Keratinocyte (primary cell): ENCODE measurements around the gene ANKRD37. TPM values are rescaled to one million over a fixed set of nuclear protein-coding genes. Genes with fewer than 3 reads are reported as not detected.

Experiments used
- DNase-seq: peaks from one replicate; pipeline ENCODE4 v3.0.0-alpha.2; 2011; ENCODE audit warnings: low read depth, missing footprints, low spot score
- FAIRE-seq: peaks from 2 replicates; lab custom pipeline; 2011; peaks lifted over from hg19 to GRCh38; lab: Jason Lieb, UNC
- H2AFZ ChIP-seq: 2 replicates; pipeline ENCODE4 v1.6.0; 2012; ENCODE audit warnings: low read length, control low read depth, inconsistent platforms; ENCODE audit not compliant: control insufficient read depth
- H3K27ac ChIP-seq: 2 replicates; pipeline ENCODE4 v1.5.1; 2011; ENCODE audit warnings: low read length; ENCODE audit not compliant: control insufficient read depth, insufficient read depth
- H3K27me3 ChIP-seq: 3 replicates; pipeline ENCODE4 v1.6.0; 2011; ENCODE audit warnings: low read length; ENCODE audit not compliant: control insufficient read depth, insufficient read depth; ENCODE audit errors: extremely low read depth
- H3K36me3 ChIP-seq, 2 experiments: 2 replicates in 1 of 2; 3 replicates in 1 of 2; pipeline ENCODE4 v1.5.1; 2011; ENCODE audit warnings: low read length in 2 of 2, mild to moderate bottlenecking in 1 of 2; ENCODE audit not compliant: control insufficient read depth in 2 of 2, insufficient read depth in 2 of 2; ENCODE audit errors: extremely low read depth in 1 of 2
- H3K4me1 ChIP-seq: 3 replicates; pipeline ENCODE4 v1.5.1; 2011; ENCODE audit warnings: low read length; ENCODE audit not compliant: control insufficient read depth, insufficient read depth; ENCODE audit errors: extremely low read depth
- H3K4me2 ChIP-seq: 3 replicates; pipeline ENCODE4 v1.6.0; 2011; ENCODE audit warnings: low read depth, low read length; ENCODE audit not compliant: control insufficient read depth, insufficient read depth; ENCODE audit errors: extremely low read depth
- H3K4me3 ChIP-seq, 3 experiments: fragments of 200-600 bp in 1 of 3; sonication (generic) in 1 of 3; 2 replicates in 2 of 3; 3 replicates in 1 of 3; pipeline ENCODE4 v1.5.1; 2011 to 2016; ENCODE audit warnings: low read length in 3 of 3, mild to moderate bottlenecking in 3 of 3, control low read depth in 2 of 3, inconsistent platforms in 1 of 3, low read depth in 1 of 3, mixed read lengths in 1 of 3, mixed run types in 1 of 3, moderate library complexity in 1 of 3; ENCODE audit not compliant: control insufficient read depth in 2 of 3, insufficient read depth in 2 of 3; ENCODE audit errors: extremely low read depth in 1 of 3
- H3K79me2 ChIP-seq: 2 replicates; pipeline ENCODE4 v1.6.0; 2012; ENCODE audit warnings: low read length; ENCODE audit not compliant: control insufficient read depth, insufficient read depth
- H3K9ac ChIP-seq: 3 replicates; pipeline ENCODE4 v1.6.0; 2011; ENCODE audit warnings: low read length; ENCODE audit not compliant: control insufficient read depth, insufficient read depth; ENCODE audit errors: extremely low read depth
- H3K9me1 ChIP-seq: 3 replicates; pipeline ENCODE4 v1.6.0; 2011; ENCODE audit warnings: low read length; ENCODE audit not compliant: control insufficient read depth, insufficient read depth; ENCODE audit errors: extremely low read depth
- H3K9me3 ChIP-seq: 2 replicates; pipeline ENCODE4 v1.5.1; 2012; ENCODE audit warnings: low read depth, low read length; ENCODE audit not compliant: control insufficient read depth
- H4K20me1 ChIP-seq: 3 replicates; pipeline ENCODE4 v1.6.0; 2011; ENCODE audit warnings: low read length; ENCODE audit not compliant: control insufficient read depth, insufficient read depth; ENCODE audit errors: extremely low read depth
- CTCF ChIP-seq, 3 experiments: IDR thresholded peaks in 1 of 3; conservative IDR thresholded peaks in 1 of 3; optimal IDR thresholded peaks in 1 of 3; 2 replicates in 2 of 3; 3 replicates in 1 of 3; pipeline versions ENCODE3 to v1.5.1; 2011; ENCODE audit warnings: low read length in 3 of 3, mild to moderate bottlenecking in 3 of 3, moderate library complexity in 2 of 3, control low read depth in 1 of 3, inconsistent platforms in 1 of 3; ENCODE audit not compliant: insufficient read depth in 2 of 3; ENCODE audit errors: extremely low read depth in 1 of 3
- EZH2 ChIP-seq: IDR thresholded peaks from one replicate; pipeline ENCODE4 v1.6.1; 2012; ENCODE audit warnings: inconsistent platforms, mild to moderate bottlenecking, low read length, moderate library complexity
- dilution Hi-C: fragments of 300-500 bp; cut with MboI; formaldehyde crosslinking; loops from one replicate; pipeline ENCODE4 v1.7.0; 2020; ENCODE audit warnings: low sequenced_read_pairs; ENCODE audit not compliant: extremely low pct_ligation_motif_present
- polyA plus RNA-seq, 5 experiments: library from polyadenylated mRNA; depleted of rRNA in 3 of 5; stranded (reverse) in 3 of 5; stranded (forward) in 1 of 5; unstranded in 1 of 5; fragments of >200 nt; gene quantifications; 1 replicate in 1 of 5; 2 replicates in 3 of 5; 3 replicates in 1 of 5; pipeline versions ENCODE4 v1.2.1 to v1.2.3, GENCODE V29; 2011 to 2012; ENCODE audit warnings: missing spikeins in 2 of 5, low read depth in 1 of 5, low replicate concordance in 1 of 5

The ANKRD37 gene
- polyA plus RNA-seq, 1 donor (not counting 4 experiments of a cell fraction or from before 2014, with no cell fraction given) = 8.0 TPM

GRCh38 chr4:185437809-185438208 is 41.2 kb downstream of the ANKRD37 start:
- H3K36me3 ChIP-seq = no peaks in the 10 kb centered on the region
- no peak for TF ChIP-seq EZH2
- TF ChIP-seq CTCF (optimal IDR thresholded peaks at IDR 0.05 in 1 of 3, IDR thresholded peaks at IDR 0.05 in 1 of 3, conservative IDR thresholded peaks at IDR 0.05 in 1 of 3; ENCODE audit: extremely low read depth in 1 of 3, insufficient read depth in 2 of 3, low read length in 3 of 3) = no peak
- no peaks in the 10 kb centered on the region for H4K20me1 ChIP-seq
- H2AFZ ChIP-seq = no peak overlapping the region
- H3K9me1 ChIP-seq = no peaks in the 10 kb centered on the region
- H3K4me3 ChIP-seq = no peak overlapping the region
- no peak overlapping the region for H3K9ac ChIP-seq
- no peaks in the 10 kb centered on the region for H3K27me3 ChIP-seq
- H3K4me1 ChIP-seq = no peaks in the 10 kb centered on the region
- FAIRE-seq = no peak
- no peaks in the 10 kb centered on the region for H3K79me2 ChIP-seq
- no peak overlapping the region for H3K27ac ChIP-seq
- no peak overlapping the region for H3K4me2 ChIP-seq
- no peak for DNase-seq
- no peaks in the 10 kb centered on the region for H3K9me3 ChIP-seq
- dilution Hi-C loops = no loop called here

GRCh38 chr4:185441479-185441878 is 44.8 kb downstream of the ANKRD37 start:
- H3K27ac ChIP-seq = no peak overlapping the region
- no peak overlapping the region for H3K4me3 ChIP-seq
- H3K27me3 ChIP-seq = no peaks in the 10 kb centered on the region
- H3K36me3 ChIP-seq = no peaks in the 10 kb centered on the region
- TF ChIP-seq EZH2 (no peak), CTCF (optimal IDR thresholded peaks at IDR 0.05 in 1 of 3, IDR thresholded peaks at IDR 0.05 in 1 of 3, conservative IDR thresholded peaks at IDR 0.05 in 1 of 3; ENCODE audit: extremely low read depth in 1 of 3, insufficient read depth in 2 of 3, low read length in 3 of 3) (no peak)
- H3K9me3 ChIP-seq = no peaks in the 10 kb centered on the region
- no peaks in the 10 kb centered on the region for H3K4me1 ChIP-seq
- no peak overlapping the region for H2AFZ ChIP-seq
- no peaks in the 10 kb centered on the region for H4K20me1 ChIP-seq
- dilution Hi-C loops = no loop called here
- no peaks in the 10 kb centered on the region for H3K79me2 ChIP-seq
- H3K9me1 ChIP-seq = no peaks in the 10 kb centered on the region
- no peak overlapping the region for H3K9ac ChIP-seq
- FAIRE-seq (no peak), DNase-seq (no peak)
- H3K4me2 ChIP-seq = no peak overlapping the region
